Stimulated activated CD8-positive, alpha-beta memory T cell treated with anti-CD3 and anti-CD28 coated beads, Interleukin-7, amount 100 ng/mL, for 1 hour (primary cell): ENCODE measurements around the gene DTNB.

ENCODE experiments used
- DNase-seq, 2 donors: peaks; one replicate each; pipeline ENCODE4 v3.0.0-alpha.2; 2020; ENCODE audit warnings: low read depth in 2 of 2

Gene DTNB

DNA sequence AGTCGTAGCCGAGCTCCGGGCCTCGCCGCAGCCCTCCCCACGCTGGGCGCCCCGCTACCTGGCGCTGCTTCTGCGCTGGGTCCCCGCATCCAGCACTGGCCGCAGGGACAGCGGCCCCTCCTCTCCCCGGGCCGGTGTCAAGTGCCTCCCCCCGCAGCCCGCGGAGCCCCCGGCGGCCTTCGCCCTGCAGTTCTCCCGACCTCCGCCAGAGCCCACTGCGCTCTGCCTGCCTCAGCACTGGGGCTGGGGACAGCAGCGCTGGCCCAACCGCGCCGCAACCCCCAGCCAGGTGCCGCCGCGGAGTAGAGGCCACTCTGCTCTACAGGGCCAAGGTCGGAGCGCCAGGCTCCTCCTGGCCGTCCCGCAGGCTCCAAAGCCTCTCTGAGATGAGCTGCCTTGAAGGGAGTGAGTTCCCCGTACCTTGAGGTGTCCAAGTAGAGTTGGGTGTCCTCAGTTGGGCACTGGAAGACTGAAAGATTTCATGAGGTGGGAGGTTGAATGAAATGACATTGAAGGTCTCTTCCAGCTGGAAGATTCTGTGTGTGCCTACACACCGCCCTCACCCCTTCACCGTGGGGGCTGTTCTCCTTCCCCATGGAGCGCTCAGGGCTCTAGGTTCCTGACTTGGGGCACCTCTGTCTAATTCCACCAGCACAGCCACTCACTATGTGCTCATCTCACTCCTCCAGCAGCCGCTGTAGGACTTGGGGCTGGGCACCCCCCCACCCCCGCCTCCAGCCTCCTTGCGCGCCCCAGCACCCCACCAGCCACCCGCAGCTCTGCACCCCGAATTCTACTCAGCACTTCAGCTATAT, 330.8 kb downstream of the DTNB start:
- DNase-seq: peak; percentile 49 to 57

DNA sequence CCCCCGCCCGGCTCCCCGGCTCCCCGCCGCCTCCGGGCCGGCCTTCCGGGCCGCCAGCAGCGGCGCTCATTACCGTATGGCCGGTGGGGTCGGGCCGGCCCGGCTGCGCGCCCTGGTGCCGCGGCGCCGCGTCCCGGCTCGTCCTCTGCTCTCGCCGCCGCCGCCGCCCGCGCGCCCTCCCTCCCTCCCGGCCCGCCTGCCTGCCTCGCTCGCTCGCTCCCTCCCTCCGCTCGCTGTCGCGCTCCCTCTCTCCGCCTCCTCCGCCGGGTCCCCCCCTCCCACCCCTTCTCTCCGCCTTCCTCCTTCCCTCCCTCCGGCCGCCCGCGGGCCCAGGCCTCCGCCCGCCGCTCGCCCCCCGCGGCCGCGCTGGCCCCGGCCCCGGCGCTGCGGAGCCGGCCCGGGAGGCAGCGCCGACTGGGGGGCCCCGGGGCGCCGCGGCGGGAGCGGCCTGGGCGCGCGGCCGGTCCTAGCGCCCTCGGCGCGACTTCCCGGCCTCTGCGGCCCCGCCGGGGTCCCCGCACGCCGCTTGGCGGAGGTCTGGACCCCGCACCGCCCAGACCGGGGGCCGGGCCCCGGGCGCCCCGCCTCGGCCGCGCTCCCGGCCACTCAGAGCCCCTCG, 331.5 kb downstream of the DTNB start, which contains the start of gene DNMT3A:
Gene DNMT3A (minus strand): TSS at position 173 of the 619 bp plus-strand sequence. CDS start 27,941 bp downstream, outside the sequence.
- peak; percentile 34 to 35 for DNase-seq

DNA sequence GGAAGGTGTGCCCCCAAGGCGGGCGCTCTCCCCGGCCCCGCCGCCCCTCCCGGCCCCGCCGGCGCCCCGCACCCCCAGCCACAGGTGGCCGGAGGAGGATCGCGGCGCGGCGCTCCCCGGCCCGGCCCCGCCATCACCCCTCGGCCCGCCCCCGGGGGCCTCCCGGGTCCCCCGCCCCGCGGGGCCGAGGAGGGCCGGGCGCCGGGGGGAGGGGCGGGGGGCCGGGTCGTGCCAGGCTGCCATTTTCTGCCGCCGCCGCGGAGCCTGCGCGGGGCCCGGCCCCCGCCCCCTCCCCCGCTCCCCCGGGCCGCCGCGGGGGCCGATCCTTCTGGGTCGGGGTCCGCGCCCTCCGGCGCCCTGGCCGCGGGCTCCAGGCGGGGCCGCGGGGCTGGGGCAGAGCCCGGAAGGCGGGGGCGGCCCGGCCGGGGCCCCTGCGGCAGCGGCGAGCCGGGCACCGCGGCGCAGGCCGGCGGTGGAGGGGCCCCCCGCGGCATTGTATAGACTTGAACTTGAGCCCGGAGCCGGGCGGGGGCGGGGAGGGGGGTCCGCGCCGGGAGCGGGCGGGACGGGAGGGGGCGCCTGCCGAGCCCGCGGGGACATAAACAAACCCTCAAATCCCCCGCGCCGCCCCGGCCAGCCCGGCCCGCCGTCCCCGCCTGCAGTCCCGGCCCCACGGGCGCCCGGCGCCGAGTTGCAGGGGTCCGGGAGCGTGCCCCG, 332.2 kb downstream of the DTNB start:
- DNase-seq: no peak

DNA sequence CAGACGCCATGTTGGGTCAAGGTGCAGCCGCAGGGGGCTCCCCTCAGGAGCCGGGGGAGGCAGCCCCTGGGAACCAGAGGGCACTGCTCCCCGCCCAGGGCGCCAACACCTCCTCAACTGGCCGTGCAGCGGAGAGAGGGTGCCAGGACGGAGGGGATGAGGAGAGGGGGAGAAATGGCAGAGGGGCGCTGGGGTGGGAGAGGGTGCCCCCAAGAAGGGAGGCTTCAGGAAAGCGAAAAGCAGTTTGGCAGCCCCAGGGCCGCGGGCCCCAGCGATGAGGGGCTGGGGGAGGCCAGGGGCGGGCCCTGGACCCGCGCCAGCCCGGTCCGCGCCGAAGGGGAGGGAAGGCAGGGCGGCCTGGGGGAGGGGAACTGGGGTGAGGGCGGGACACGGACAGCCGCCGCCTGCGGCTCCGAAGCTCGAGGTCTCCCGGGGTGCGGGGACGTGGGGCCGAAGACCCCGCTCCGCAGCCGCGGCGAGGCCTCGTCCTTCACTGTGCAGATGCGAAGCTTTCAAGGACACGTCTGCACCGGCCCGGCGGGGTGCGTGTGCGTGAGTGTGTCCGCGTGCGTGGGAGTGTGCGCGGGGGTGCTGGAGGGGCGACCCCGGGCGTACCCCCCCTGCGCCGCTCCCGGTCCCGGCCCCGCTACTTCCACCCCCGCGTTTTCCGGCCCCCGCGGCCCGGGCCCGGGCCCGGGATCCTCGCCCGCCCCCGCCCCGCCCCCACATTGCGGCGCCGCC, 333.0 kb downstream of the DTNB start:
- DNase-seq: no peak

DNA sequence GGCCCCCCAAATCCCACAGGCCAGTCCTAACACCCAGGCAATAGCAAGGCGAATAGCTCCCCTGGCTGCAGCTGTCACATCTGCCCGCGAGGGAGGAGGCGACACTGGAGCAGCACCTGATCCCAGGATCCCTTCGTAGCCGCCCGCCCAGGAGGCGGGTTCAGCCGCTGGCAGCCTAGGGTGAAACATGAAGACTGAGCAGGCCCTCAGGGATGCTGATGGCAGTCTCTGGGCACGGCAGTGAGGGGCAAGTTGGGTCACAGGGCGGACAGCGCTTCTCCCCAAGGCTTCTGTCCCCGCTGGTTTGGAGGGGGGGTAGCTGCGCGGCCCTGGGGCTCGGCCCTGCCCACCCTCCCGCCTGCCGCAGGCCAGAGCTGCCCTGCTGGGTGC, 333.6 kb downstream of the DTNB start:
- no peak for DNase-seq

DNA sequence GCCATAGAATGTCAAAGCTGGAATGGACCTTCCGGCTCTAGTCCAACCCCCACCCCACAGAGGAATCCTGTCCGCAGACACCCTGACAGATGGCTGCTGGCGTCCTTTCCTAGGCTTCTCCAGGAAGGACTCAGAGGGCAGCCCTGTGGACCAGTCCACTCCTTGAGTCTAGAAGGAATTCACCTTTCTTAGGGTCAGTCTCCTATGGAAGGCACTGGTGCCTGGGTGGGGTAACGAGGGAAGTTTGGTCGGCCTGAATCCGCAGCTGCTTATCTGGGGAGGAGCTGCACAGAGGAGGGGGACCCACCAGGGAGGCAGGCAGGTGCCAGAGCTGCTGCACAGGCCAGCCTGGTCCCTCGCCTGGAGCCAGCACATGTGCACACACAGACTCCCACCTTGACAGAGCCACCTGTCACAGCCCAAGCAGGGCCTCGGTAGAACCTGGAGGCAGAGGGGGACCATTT, 334.1 kb downstream of the DTNB start:
- no peak for DNase-seq

DNA sequence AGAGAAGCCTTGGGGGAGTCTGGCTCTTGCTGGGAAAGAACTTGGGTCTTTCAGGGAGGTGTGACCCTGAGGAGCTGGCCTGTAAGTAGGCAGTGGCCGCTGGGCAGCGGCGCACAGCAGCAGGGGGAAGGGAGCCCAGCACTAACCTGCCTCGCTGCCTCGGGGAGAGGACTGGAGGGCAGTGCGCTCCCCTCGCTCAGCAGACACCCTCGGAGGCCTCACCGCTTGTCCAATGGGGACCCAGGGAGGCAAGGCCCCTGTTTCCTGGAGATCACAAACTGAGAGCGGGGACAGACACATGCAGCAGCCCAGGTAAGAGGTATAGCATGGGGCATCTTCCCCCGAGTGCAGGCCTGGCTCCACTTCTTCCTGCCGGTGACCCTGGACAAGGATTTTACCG, 335.0 kb downstream of the DTNB start:
- DNase-seq: no peak

DNA sequence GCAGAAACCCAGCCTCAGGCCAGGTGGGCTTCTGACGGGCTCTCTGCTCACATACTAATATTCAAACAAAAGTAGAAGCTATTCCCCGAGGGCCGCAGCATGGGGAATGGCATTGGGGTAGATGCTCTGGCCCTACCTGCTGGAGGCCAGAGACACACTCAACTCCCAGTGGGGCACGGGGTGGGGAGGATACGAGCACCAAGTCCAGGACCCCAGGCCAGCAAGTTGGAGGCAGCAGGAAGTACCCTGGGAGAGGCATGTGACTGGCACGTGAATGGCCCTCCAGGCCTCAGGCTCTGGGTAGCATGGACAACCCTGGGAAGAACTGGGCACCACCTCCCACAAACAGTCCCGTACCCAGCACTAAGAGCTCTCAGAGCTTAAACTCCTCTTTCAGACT, 335.5 kb downstream of the DTNB start:
- no peak for DNase-seq

DNA sequence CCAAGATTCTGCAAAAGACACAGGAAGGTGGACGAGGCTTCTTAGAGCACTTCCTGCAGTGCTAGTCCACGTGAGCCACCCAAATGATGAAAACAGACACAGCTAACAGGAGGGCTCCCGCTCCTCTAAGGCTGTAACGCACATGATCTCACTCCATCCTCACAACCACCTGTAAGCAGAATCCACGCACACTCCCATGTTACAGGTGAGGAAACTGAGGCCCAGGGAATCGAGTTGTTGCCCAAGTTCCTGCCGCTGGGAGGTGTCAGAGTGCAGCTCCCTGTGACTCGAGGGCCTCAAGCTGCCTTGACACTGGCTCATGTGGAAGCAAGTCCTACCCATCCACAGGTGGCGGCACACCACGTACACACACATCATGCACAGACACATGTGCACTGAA, 336.1 kb downstream of the DTNB start:
- DNase-seq: no peak

DNA sequence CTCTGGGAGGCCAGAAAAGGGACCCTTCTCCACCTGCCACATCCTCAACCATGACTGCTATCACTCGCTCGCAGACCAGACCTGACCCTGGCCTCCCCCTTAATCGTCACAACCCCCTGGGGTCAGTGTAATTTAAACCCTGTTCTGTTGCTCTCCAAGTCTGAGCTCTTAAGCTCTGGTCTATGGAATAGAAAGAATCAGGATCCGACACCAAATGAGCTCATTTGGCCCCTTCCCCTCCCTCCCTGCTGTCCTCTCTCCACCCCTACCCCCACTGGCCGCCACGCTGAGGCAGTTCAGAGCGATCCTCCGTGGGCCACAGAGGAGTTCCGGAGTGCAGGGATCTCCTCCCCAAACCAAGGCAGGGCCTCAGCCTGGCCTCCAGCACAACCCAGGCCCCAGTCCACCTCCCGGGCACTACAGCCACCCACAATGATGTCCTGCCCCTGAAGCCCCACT, 337.0 kb downstream of the DTNB start:
- DNase-seq: no peak

DNA sequence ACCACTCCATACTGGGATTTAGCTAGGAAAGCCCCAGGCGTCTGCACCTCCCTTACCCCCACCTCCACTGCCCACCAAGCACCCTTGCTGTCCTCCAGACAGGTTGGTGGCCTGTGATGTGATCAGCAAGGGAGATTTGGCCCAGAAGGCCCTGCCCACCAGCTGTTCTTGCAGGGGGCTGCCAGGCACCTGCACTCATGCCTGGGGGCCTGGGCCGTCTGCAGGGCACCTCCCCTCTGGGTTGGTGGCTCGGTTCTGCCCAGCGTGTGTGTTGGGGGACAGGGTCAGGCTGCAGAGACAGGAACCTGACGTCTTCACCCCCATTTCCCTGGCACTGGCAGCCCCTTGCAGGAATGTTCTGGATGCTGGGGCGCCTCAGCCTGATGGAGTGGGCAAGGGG, 337.4 kb downstream of the DTNB start:
- no peak for DNase-seq

DNA sequence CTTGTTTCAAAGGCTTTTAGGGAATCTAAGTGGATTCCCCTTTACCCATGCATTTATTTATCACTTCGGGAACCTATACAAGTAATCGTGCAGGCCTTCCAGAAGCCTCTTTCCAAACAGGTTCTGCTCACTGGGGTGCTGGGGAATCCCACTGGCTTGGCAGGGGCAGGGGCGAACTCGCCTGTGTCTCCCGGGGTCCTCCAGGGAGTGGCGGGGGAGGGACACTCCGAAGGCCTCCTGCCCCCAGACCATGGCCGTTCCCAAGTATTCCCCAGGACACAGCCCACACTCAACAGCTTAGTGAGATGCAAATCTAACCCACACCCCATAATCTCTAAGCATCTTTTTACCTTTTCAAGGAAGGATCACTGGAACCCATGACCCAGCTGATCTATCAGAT, 338.2 kb downstream of the DTNB start:
- no peak for DNase-seq

DNA sequence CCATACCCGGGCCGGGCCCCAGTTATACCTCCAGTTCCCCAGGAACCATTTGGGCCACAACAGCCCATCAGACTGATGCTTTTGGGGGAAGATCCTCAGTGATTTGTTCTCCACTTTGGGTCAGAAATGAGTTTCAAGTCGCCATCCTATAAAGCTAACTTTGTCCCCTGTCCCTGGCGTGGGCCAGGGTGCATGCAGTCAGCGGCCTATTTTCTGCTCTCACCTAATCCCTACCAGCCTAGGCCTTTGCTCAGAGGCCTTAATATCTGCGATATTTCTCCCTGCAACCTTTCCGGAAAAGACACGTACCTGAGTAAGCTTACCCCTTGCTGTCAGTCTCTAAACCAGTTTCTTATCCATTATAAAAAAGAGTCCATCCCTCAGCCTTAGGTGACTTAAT, 338.9 kb downstream of the DTNB start:
- no peak for DNase-seq

DNA sequence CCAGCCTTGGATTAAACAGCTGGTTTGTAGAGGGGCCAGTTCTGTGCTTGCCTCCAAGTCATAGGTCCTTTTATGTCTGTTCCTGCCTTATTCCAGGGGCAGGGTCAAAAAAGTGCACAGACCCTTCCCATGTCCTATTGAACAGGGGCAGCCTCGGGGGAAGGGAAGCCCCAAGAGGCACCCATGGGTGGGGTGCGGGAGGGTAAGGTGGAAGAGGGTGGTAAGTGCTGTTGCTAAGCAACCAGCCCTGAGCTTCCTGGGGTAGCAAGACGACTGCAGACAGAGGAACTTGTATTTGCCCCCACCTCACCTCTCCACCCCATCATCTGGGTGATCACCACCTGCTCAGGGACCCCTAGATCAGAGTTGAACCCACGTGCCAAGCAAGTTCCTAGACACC, 339.4 kb downstream of the DTNB start:
- DNase-seq: no peak

DNA sequence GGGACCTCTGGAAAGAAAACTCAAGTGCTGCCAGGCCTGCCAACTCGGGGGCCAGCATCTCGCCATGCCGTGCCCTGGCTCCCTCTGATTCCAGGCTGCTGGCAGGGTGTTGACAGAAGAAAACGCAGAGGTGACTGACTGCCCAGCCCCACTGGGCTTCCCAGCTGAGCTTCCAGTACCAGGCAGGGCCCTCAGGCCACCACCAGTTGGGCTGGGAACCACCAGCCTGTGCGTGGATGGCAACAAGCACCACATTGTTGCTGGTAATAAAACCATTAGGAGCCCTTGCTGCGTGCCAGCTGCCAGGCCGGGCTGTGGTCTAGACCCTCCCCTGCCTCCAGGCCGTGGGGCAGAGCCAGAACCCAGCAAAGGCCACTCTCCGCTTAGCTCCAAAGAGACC, 340.8 kb downstream of the DTNB start:
- no peak for DNase-seq

DNA sequence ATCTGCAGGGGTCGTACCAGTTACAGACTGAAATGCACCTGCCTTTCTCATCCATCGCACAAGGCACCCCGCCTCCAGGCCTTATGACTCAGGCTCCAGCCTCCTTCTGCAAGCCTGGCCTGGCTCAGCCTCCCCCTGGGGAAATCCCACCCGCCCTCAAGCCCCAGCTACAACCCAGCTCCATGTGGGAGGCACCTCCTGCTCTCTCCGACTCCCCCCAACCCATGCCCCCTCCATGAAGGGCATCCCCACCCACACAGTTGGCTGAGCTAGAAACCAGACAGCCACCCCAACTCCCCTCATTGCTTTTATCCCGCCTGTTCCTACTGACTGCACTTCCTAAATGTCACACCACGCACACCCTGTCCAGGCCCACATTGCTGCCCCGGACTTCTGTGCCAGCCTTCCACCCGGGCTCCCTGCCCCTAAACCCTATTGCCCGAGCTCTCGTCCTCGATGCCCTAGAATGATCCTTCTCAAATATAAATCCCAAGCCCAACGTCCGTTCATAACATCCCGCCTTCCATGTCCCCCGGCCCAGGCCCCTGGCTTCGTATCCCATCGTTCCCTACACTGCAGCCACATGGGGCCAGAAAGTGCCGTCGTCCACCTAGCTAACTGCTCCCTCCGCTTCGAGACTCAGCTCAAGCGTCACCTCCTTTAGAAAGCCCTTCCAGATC, 341.6 kb downstream of the DTNB start:
- DNase-seq: no peak

DNA sequence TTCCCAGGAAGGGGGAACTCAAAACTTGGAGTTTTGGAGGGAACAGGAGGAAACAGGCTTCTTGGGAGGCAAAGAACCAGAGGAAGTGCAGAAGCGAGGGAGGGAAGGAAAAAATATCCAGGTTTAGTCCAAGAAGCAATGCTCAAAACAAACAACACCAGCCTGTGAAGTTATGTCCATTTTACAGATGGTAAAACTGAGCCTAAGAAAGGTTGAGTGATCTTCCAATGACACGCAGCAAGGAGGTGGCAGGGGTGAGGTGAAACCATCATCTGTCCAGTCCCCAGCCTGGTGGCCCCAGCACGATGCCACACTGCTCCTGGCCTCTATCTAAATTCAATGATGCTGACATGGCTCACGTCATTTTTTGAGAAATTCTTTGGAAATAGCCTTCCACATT, 342.4 kb downstream of the DTNB start:
- DNase-seq: no peak

DNA sequence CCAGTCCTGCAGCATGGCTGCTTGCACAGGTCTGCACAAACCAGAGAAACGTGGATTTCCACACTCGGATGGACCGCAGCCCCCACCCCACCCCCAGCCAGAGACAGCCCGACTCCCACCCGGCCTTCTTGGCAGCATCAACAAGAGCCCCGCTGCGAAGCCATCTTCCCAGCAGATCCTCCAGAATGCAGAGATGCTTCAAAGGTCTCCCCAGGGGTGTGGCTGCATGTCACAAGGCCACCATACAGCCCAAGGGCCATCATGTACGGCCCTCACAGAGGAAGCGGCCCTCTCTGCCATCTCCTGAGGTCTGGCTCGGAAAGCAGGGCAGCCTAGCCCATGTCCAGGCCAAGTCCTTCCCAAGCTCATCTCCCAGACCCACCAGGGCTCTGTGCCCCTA, 343.1 kb downstream of the DTNB start:
- DNase-seq: no peak

DNA sequence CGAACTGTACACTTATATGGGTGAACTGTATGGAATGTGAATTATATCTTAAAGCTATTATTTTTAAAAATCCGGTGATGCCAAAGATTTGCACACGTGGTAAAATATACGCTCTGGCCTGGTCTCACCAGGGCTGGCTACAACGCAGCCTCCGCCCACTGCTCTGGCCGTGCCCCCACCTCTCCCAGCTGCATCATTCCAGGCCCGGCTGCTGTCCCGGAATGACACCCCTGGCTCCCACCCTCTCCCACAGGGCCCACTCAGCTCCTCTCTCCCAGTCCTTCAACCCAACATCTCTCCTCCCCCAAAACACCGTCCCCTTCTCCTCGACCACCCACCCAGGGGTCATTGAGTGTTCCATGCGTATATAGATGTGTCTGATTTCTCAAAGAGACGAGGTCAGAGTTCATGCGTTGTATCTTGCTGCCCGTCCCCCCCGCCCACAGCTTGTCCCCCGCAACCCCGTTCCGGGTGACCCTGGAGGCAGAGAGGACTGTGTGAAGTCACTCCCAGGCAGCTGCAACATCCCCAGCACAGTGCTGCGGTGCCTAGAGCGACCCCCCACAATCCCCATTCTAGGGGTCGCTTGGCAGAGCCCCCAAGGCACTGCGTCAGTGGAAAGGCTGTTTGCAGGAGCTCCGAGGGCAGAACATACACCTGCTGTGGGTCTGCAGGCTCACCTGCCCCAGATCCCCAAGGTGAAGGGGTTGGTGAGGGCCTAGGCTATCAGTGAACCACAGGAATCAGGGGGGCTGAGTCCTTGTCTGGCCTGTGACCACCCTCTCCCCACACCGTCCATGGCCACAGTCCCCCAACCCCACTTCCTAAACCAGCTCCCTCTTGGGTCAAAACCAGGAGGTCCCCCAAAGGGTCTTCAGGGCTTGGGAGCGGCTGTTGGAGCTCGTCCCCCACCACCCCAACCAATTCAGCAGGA, 345.0 kb downstream of the DTNB start:
- DNase-seq: no peak
